Measurements from ENCODE around the gene RPL35. TPM values are rescaled to one million over a fixed set of nuclear protein-coding genes. Genes with fewer than 3 reads are reported as not detected.
"Not testable (repeated sequence)": the region's sequence is repeated elsewhere in the genome, so short reads cannot be mapped to it uniquely, and the experiment has no call there.

The RPL35 gene
- total RNA-seq, 2 experiments from 2014 or later: 1,403 to 1,537 TPM

GRCh38 chr9:124841075-124841821, 20.5 kb downstream of the RPL35 start:
- CTCF ChIA-PET: interaction anchor here (0.6 to 3.8 kb wide), 4 partner anchors 12 to 853 kb away, joined by 3 to 26 read pairs (median 4); partner anchors contain the start of gene WDR38
- H3K4me1 Mint-ChIP-seq: no peaks in the 10 kb centered on the region

GRCh38 chr9:124840300-124840833, 21.4 kb downstream of the RPL35 start:
- peaks cover 13% of the 10 kb centered on the region for H3K27me3 Mint-ChIP-seq
- no peak overlapping the region for H3K27ac Mint-ChIP-seq
- H3K9me3 Mint-ChIP-seq: no peaks in the 10 kb centered on the region
- DNase-seq: no peak
- CTCF ChIA-PET: interaction anchor here (0.6 to 3.8 kb wide), 5 partner anchors 13 to 65 kb away, joined by 3 to 26 read pairs (median 3); partner anchors contain the start of gene WDR38
- no peaks in the 10 kb centered on the region for H3K36me3 Mint-ChIP-seq (ENCODE audit: low read depth)
- POLR2A ChIA-PET: no interaction called here
- H3K4me3 Mint-ChIP-seq: no peak overlapping the region
- no peaks in the 10 kb centered on the region for H3K4me1 Mint-ChIP-seq

More at GRCh38 chr9:124841075-124841821, 20.5 kb downstream of the RPL35 start:
- DNase-seq: no peak
- no peaks in the 10 kb centered on the region for H3K36me3 Mint-ChIP-seq (ENCODE audit: low read depth)
- H3K9me3 Mint-ChIP-seq: no peaks in the 10 kb centered on the region
- no peak overlapping the region for H3K27ac Mint-ChIP-seq
- POLR2A ChIA-PET: no interaction called here
- H3K4me3 Mint-ChIP-seq: no peak overlapping the region
- H3K27me3 Mint-ChIP-seq: peaks cover 11% of the 10 kb centered on the region

GRCh38 chr9:124839612-124840299, 22.0 kb downstream of the RPL35 start:
- no peaks in the 10 kb centered on the region for H3K4me1 Mint-ChIP-seq
- no peak overlapping the region for H3K27ac Mint-ChIP-seq
- no peak for DNase-seq
- ChIA-PET CTCF (interaction anchor here (0.9 to 3.8 kb wide), 5 partner anchors 13 to 212 kb away, joined by 3 to 26 read pairs (median 3); partner anchors contain the start of gene WDR38), POLR2A (no interaction called here)
- peaks cover 13% of the 10 kb centered on the region for H3K27me3 Mint-ChIP-seq
- H3K9me3 Mint-ChIP-seq: no peaks in the 10 kb centered on the region
- H3K36me3 Mint-ChIP-seq (ENCODE audit: low read depth): no peaks in the 10 kb centered on the region
- H3K4me3 Mint-ChIP-seq: no peak overlapping the region

- peaks cover 13% of the 10 kb centered on the region for H3K27me3 Mint-ChIP-seq
- not testable (repeated sequence) for H3K4me3 Mint-ChIP-seq; H3K9me3 Mint-ChIP-seq; H3K4me1 Mint-ChIP-seq; H3K27ac Mint-ChIP-seq; H3K36me3 Mint-ChIP-seq (ENCODE audit: low read depth); DNase-seq
- ChIA-PET CTCF (interaction anchor here (0.7 to 1.4 kb wide), 4 partner anchors 14 to 211 kb away, joined by 3 to 5 read pairs (median 4); partner anchors contain the start of gene WDR38), POLR2A (interaction anchor here (0.6 kb wide), 1 partner anchor 22 kb away, joined by 11 read pairs; no protein-coding TSS in a partner anchor)
Observed at GRCh38 chr9:124838567-124839275, 23.0 kb downstream of the RPL35 start.

- not testable (repeated sequence) for DNase-seq; H3K36me3 Mint-ChIP-seq (ENCODE audit: low read depth)
Observed at GRCh38 chr9:124838132-124838531, 23.6 kb downstream of the RPL35 start.

GRCh38 chr9:124835026-124835557, 26.7 kb downstream of the RPL35 start:
- H3K27me3 Mint-ChIP-seq: peaks cover 13% of the 10 kb centered on the region
- POLR2A ChIA-PET: no interaction called here
- no peaks in the 10 kb centered on the region for H3K36me3 Mint-ChIP-seq (ENCODE audit: low read depth)
- CTCF ChIA-PET: interaction anchor here (0.5 to 1.1 kb wide), 4 partner anchors 13 to 536 kb away, joined by 3 to 4 read pairs (median 3); partner anchors contain the start of gene WDR38
- no peak overlapping the region for H3K4me3 Mint-ChIP-seq
- no peak overlapping the region for H3K27ac Mint-ChIP-seq
- DNase-seq: no peak
- H3K9me3 Mint-ChIP-seq: no peaks in the 10 kb centered on the region
- H3K4me1 Mint-ChIP-seq: no peaks in the 10 kb centered on the region

More at GRCh38 chr9:124838132-124838531, 23.6 kb downstream of the RPL35 start:
- POLR2A ChIA-PET: interaction anchor here (0.6 kb wide), 1 partner anchor 21 kb away, joined by 11 read pairs; no protein-coding TSS in a partner anchor
- H3K27ac Mint-ChIP-seq, H3K4me1 Mint-ChIP-seq, H3K9me3 Mint-ChIP-seq, H3K4me3 Mint-ChIP-seq: not testable (repeated sequence)
- CTCF ChIA-PET: interaction anchor here (0.7 to 1.3 kb wide), 2 partner anchors 15 to 34 kb away, joined by 4 to 5 read pairs; partner anchors contain the start of gene WDR38
- H3K27me3 Mint-ChIP-seq: peaks cover 13% of the 10 kb centered on the region

GRCh38 chr9:124834591-124834990, 27.2 kb downstream of the RPL35 start:
- no peak overlapping the region for H3K4me3 Mint-ChIP-seq
- H3K27me3 Mint-ChIP-seq: peaks cover 13% of the 10 kb centered on the region
- no peaks in the 10 kb centered on the region for H3K36me3 Mint-ChIP-seq (ENCODE audit: low read depth)
- no peak overlapping the region for H3K27ac Mint-ChIP-seq
- H3K4me1 Mint-ChIP-seq: no peaks in the 10 kb centered on the region
- CTCF ChIA-PET: interaction anchor here (1.0 to 1.1 kb wide), 2 partner anchors 12 to 19 kb away, joined by 3 to 4 read pairs; partner anchors contain the start of gene WDR38
- no peaks in the 10 kb centered on the region for H3K9me3 Mint-ChIP-seq
- DNase-seq: no peak
- POLR2A ChIA-PET: no interaction called here

GRCh38 chr9:124831642-124832364, 30.0 kb downstream of the RPL35 start:
- DNase-seq: no peak
- CTCF ChIA-PET: interaction anchor here (0.5 to 1.5 kb wide), 5 partner anchors 17 to 62 kb away, joined by 3 to 5 read pairs (median 5); no protein-coding TSS in a partner anchor
- Mint-ChIP-seq H3K4me1 (no peaks in the 10 kb centered on the region), H3K36me3 (ENCODE audit: low read depth) (no peaks in the 10 kb centered on the region), H3K27me3 (peaks cover 2% of the 10 kb centered on the region), H3K4me3 (no peak overlapping the region), H3K27ac (no peak overlapping the region), H3K9me3 (no peaks in the 10 kb centered on the region)
- POLR2A ChIA-PET: no interaction called here

- Mint-ChIP-seq H3K27ac (no peak overlapping the region), H3K4me3 (no peak overlapping the region), H3K9me3 (no peaks in the 10 kb centered on the region), H3K36me3 (ENCODE audit: low read depth) (no peaks in the 10 kb centered on the region), H3K4me1 (no peaks in the 10 kb centered on the region), H3K27me3 (no peaks in the 10 kb centered on the region)
- ChIA-PET POLR2A (no interaction called here), CTCF (no interaction called here)
- no peak for DNase-seq
Observed at GRCh38 chr9:124830593-124830992, 31.2 kb downstream of the RPL35 start.

- Mint-ChIP-seq H3K4me1 (no peaks in the 10 kb centered on the region), H3K27me3 (no peaks in the 10 kb centered on the region), H3K4me3 (no peak overlapping the region), H3K36me3 (ENCODE audit: low read depth) (no peaks in the 10 kb centered on the region), H3K9me3 (no peaks in the 10 kb centered on the region), H3K27ac (no peak overlapping the region)
- POLR2A ChIA-PET: no interaction called here
- DNase-seq: no peak
- CTCF ChIA-PET: interaction anchor here (1.1 kb wide), 1 partner anchor 18 kb away, joined by 5 read pairs; no protein-coding TSS in a partner anchor
Observed at GRCh38 chr9:124829334-124829669, 32.5 kb downstream of the RPL35 start.

- no peaks in the 10 kb centered on the region for H3K4me1 Mint-ChIP-seq
- CTCF ChIA-PET: interaction anchor here (0.6 kb wide), 1 partner anchor 342 kb away, joined by 3 read pairs; no protein-coding TSS in a partner anchor
- H3K9me3 Mint-ChIP-seq: no peaks in the 10 kb centered on the region
- POLR2A ChIA-PET: no interaction called here
- H3K27ac Mint-ChIP-seq: no peak overlapping the region
- DNase-seq: no peak
- no peaks in the 10 kb centered on the region for H3K36me3 Mint-ChIP-seq (ENCODE audit: low read depth)
- no peaks in the 10 kb centered on the region for H3K27me3 Mint-ChIP-seq
- no peak overlapping the region for H3K4me3 Mint-ChIP-seq
Observed at GRCh38 chr9:124828489-124829333, 33.0 kb downstream of the RPL35 start.

All from activated CD4-positive, alpha-beta T cell treated with anti-CD3 and anti-CD28 coated beads, Interleukin-2, amount 10 ng/mL, durations not matched to agents 7 days and 5 days (primary cell).